Stomach (tissue), 9 donors: Measurements from ENCODE around the gene SPSB3. TPM values are rescaled to one million over a fixed set of nuclear protein-coding genes. Genes with fewer than 3 reads are reported as not detected.

Experiments used
- DNase-seq, 2 donors: peaks; one replicate each; pipeline versions ENCODE4 v3.0.0 to v3.0.0-alpha.2; 2013 to 2019
- H3K27ac ChIP-seq, 5 donors: fragments of 200-600 bp in 4 of 5; sonication (generic) in 4 of 5; one replicate each; pipeline ENCODE4 v1.5.1; 2013 to 2019; ENCODE audit warnings: mild to moderate bottlenecking in 1 of 5, moderate library complexity in 1 of 5
- H3K27me3 ChIP-seq, 3 donors: fragments of 200-600 bp; sonication (generic); one replicate each; pipeline ENCODE4 v1.5.1; 2017 to 2019; ENCODE audit warnings: mixed run types in 1 of 3
- H3K36me3 ChIP-seq, 4 donors: fragments of 200-600 bp; sonication (generic); 1 replicate in 3 of 4; 2 replicates in 1 of 4; pipeline ENCODE4 v1.5.1; 2016 to 2019
- H3K4me1 ChIP-seq, 4 donors: fragments of 200-600 bp; sonication (generic); one replicate each; pipeline ENCODE4 v1.5.1; 2016 to 2019
- H3K4me3 ChIP-seq, 4 donors: fragments of 200-600 bp; sonication (generic) in 3 of 4; one replicate each; pipeline ENCODE4 v1.5.1; 2016 to 2019; ENCODE audit warnings: mild to moderate bottlenecking in 1 of 4
- H3K9me3 ChIP-seq, 4 donors: fragments of 200-600 bp; sonication (generic); one replicate each; pipeline ENCODE4 v1.5.1; 2016 to 2019
- CTCF ChIP-seq, 7 experiments: fragments of 450-650 bp in 4 of 7; fragments of 200-600 bp in 3 of 7; sonication (generic) in 3 of 7; IDR thresholded peaks; one replicate each; pipeline ENCODE4 v1.5.1; 2016 to 2019; ENCODE audit warnings: antibody characterized with exemption in 7 of 7, control low read depth in 2 of 7, mild to moderate bottlenecking in 1 of 7
- EP300 ChIP-seq: sonication (generic); formaldehyde crosslinking; IDR thresholded peaks from one replicate; pipeline ENCODE4 v1.6.1; 2017; ENCODE audit warnings: antibody characterized with exemption
- POLR2A ChIP-seq, 4 donors: fragments of 450-650 bp; IDR thresholded peaks; one replicate each; pipeline ENCODE4 v1.6.1; 2016; ENCODE audit warnings: antibody characterized with exemption in 4 of 4, control low read depth in 2 of 4, mild to moderate bottlenecking in 1 of 4, moderate library complexity in 1 of 4
- POLR2AphosphoS5 ChIP-seq, 3 donors: sonication (generic); formaldehyde crosslinking; IDR thresholded peaks; one replicate each; pipeline ENCODE4 v1.6.1; 2016; ENCODE audit warnings: antibody characterized with exemption in 3 of 3
- WGBS, 5 donors: extraction: QIAGEN DNeasy Blood & Tissue Kit in 3 of 5; methylation state at CpG; one replicate each; pipeline versions ENCODE4 v1.1.5 to v1.1.7; 2013 to 2018; 5-methylcytosine and 5-hydroxymethylcytosine counted together
- intact Hi-C: fragments of 100-400 bp; cut with DNase I; formaldehyde crosslinking; loops from one replicate; pipeline ENCODE4 v1.15.1; 2023; ENCODE audit warnings: low total_unique reads
- polyA plus RNA-seq, 3 donors: library from polyadenylated mRNA; stranded (reverse); fragments of 200-250 nt; gene quantifications; one replicate each; pipeline ENCODE4 v1.2.3, GENCODE V29; 2013
- small RNA-seq, 4 donors: library from RNA; depleted of rRNA; stranded (forward); fragments of <200 nt; gene quantifications; one replicate each; pipeline ENCODE3, GENCODE V24; 2016
- total RNA-seq, 5 donors: library from RNA; depleted of rRNA; stranded (reverse); fragments of >200 nt; gene quantifications; one replicate each; pipeline versions ENCODE4 v1.1.0 to v1.2.3, GENCODE V29; 2014 to 2016
- donor health status: healthy with polysubstance abuse.
- donor health status: Bipolar disorder and iron deficiency.
- donor health status: healthy.

Gene SPSB3
- total and polyA plus RNA-seq, 8 donors = 22.2 to 186 (median 73.8) TPM

- H3K9me3 ChIP-seq = no peaks in the 10 kb centered on the region
- intact Hi-C loops = no loop called here
- peaks cover 0 to 3% (median under 1%) of the 10 kb centered on the region in 4 donors for H3K4me1 ChIP-seq
- H3K4me3 ChIP-seq = no peak overlapping the region
- H3K27ac ChIP-seq = no peak overlapping the region
- WGBS, 5 donors = 93 to 99% (median 97%) methylated on average over 18 of the region's 18 CpGs
- H3K27me3 ChIP-seq = no peaks in the 10 kb centered on the region
- TF ChIP-seq EP300 = no peak
- no peak for TF ChIP-seq CTCF (IDR thresholded peaks at IDR 0.05)
- peaks cover 57 to 100% (median 98%) of the 10 kb centered on the region in 4 donors for H3K36me3 ChIP-seq
- DNase-seq = no peak
These were observed 53.3 kb downstream of the SPSB3 start for GRCh38 chr16:1729026-1729425.

GRCh38 chr16:1727651-1728624 lies 54.4 kb downstream of the SPSB3 start:
- Histone ChIP-seq H3K27me3 (no peaks in the 10 kb centered on the region), H3K4me3 (no peak overlapping the region), H3K27ac (no peak overlapping the region), H3K4me1 (peaks cover 7 to 14% (median 10%) of the 10 kb centered on the region in 4 donors), H3K36me3 (peaks cover 46 to 89% (median 88%) of the 10 kb centered on the region in 4 donors), H3K9me3 (no peaks in the 10 kb centered on the region)
- no peak for TF ChIP-seq POLR2A (IDR thresholded peaks at IDR 0.05)
- TF ChIP-seq POLR2AphosphoS5 (IDR thresholded peaks at IDR 0.05) = no peak
- TF ChIP-seq CTCF (IDR thresholded peaks at IDR 0.05) = no peak
- no peak for TF ChIP-seq EP300
- no peak for DNase-seq
- 80 to 94% (median 91%) methylated on average over 11 to 37 of the region's 37 CpGs for WGBS, 5 donors
- intact Hi-C loops = no loop called here

Small RNAs within 50 kb of the gene (small RNA-seq; reads per million reads assigned to genes)
- 0 to 1.4 (median 0.26) reads per million in 4 donors for gene MIR3177

Other genes with a start within 250 kb of the SPSB3 start
- 10 to 100 TPM in 3 of 5 donors, 1 to 10 TPM in 2; 2.7 to 45.8 (median 15.2) TPM for gene TMEM204, start 248.9 kb downstream of the SPSB3 start, total RNA-seq
- gene TMEM204, start 248.9 kb downstream of the SPSB3 start, polyA plus RNA-seq = 10 to 100 TPM; 10.2 to 20.5 (median 19.9) TPM
- gene IFT140, start 170.5 kb downstream of the SPSB3 start, total RNA-seq = 10 to 100 TPM in 3 of 5 donors, 1 to 10 TPM in 2; 4.7 to 19.7 (median 17.4) TPM
- 1 to 10 TPM; 5.8 to 8.5 (median 8.0) TPM for gene IFT140, start 170.5 kb downstream of the SPSB3 start, polyA plus RNA-seq
- gene CRAMP1, start 170.2 kb downstream of the SPSB3 start, total RNA-seq = 10 to 100 TPM in 4 of 5 donors, 1 to 10 TPM in 1; 9.9 to 28.1 (median 14.6) TPM
- 1 to 10 TPM; 3.4 to 4.6 (median 4.6) TPM for gene CRAMP1, start 170.2 kb downstream of the SPSB3 start, polyA plus RNA-seq
- gene JPT2, start 104.3 kb downstream of the SPSB3 start, total RNA-seq = 100 to 1,000 TPM in 1 of 5 donors, 10 to 100 TPM in 4; 13.4 to 118 (median 49.3) TPM
- gene JPT2, start 104.3 kb downstream of the SPSB3 start, polyA plus RNA-seq = 10 to 100 TPM; 24.3 to 34.4 (median 24.4) TPM
- gene MAPK8IP3, start 76.4 kb downstream of the SPSB3 start, total RNA-seq = 100 to 1,000 TPM in 3 of 5 donors, 10 to 100 TPM in 2; 42.6 to 320 (median 133) TPM
- 10 to 100 TPM; 10.1 to 38.9 (median 29.9) TPM for gene MAPK8IP3, start 76.4 kb downstream of the SPSB3 start, polyA plus RNA-seq
- gene NME3, start 11.0 kb downstream of the SPSB3 start, total RNA-seq = 100 to 1,000 TPM in 2 of 5 donors, 10 to 100 TPM in 3; 18.7 to 420 (median 52.1) TPM
- gene NME3, start 11.0 kb downstream of the SPSB3 start, polyA plus RNA-seq = 100 to 1,000 TPM; 116 to 194 (median 135) TPM
- gene EME2, start 9.8 kb downstream of the SPSB3 start, total RNA-seq = 10 to 100 TPM in 4 of 5 donors, 1 to 10 TPM in 1; 8.8 to 94.1 (median 34.4) TPM
- gene EME2, start 9.8 kb downstream of the SPSB3 start, polyA plus RNA-seq = 1 to 10 TPM; 2.6 to 7.9 (median 6.9) TPM
- 100 to 1,000 TPM in 1 of 5 donors, 10 to 100 TPM in 4; 21.1 to 204 (median 64.7) TPM for gene MRPS34, start 9.4 kb downstream of the SPSB3 start, total RNA-seq
- 100 to 1,000 TPM; 120 to 155 (median 126) TPM for gene MRPS34, start 9.4 kb downstream of the SPSB3 start, polyA plus RNA-seq
- gene NUBP2, start 389 bp upstream of the SPSB3 start, total RNA-seq = 100 to 1,000 TPM in 1 of 5 donors, 10 to 100 TPM in 4; 14.7 to 171 (median 54.8) TPM
- gene NUBP2, start 389 bp upstream of the SPSB3 start, polyA plus RNA-seq = 10 to 100 TPM; 60.6 to 86.0 (median 74.7) TPM
- 10 to 100 TPM in 2 of 5 donors, 1 to 10 TPM in 2, not detected in 1; 2.9 to 24.6 (median 8.8) TPM for gene IGFALS, start 11.1 kb upstream of the SPSB3 start, total RNA-seq
- 10 to 100 TPM in 1 of 3 donors, 1 to 10 TPM in 2; 2.4 to 21.0 (median 6.0) TPM for gene IGFALS, start 11.1 kb upstream of the SPSB3 start, polyA plus RNA-seq
- gene HAGH, start 44.3 kb upstream of the SPSB3 start, total RNA-seq = 100 to 1,000 TPM in 1 of 5 donors, 10 to 100 TPM in 4; 30.3 to 119 (median 64.8) TPM
- gene HAGH, start 44.3 kb upstream of the SPSB3 start, polyA plus RNA-seq = 10 to 100 TPM; 64.9 to 80.2 (median 73.5) TPM
- gene FAHD1, start 44.6 kb upstream of the SPSB3 start, total RNA-seq = 100 to 1,000 TPM in 1 of 5 donors, 10 to 100 TPM in 4; 16.7 to 484 (median 36.6) TPM
- gene FAHD1, start 44.6 kb upstream of the SPSB3 start, polyA plus RNA-seq = 10 to 100 TPM; 15.4 to 37.7 (median 22.8) TPM
- not detected for gene MEIOB, start 89.6 kb upstream of the SPSB3 start, total RNA-seq
- under 1 TPM in 1 of 3 donors, not detected in 2; 0.13 TPM for gene MEIOB, start 89.6 kb upstream of the SPSB3 start, polyA plus RNA-seq
- gene HS3ST6, start 135.8 kb upstream of the SPSB3 start, total RNA-seq = not detected
- 1 to 10 TPM in 1 of 3 donors, not detected in 2; 1.6 TPM for gene HS3ST6, start 135.8 kb upstream of the SPSB3 start, polyA plus RNA-seq
- 10 to 100 TPM in 3 of 5 donors, 1 to 10 TPM in 1, not detected in 1; 6.2 to 61.1 (median 16.3) TPM for gene MSRB1, start 160.6 kb upstream of the SPSB3 start, total RNA-seq
- gene MSRB1, start 160.6 kb upstream of the SPSB3 start, polyA plus RNA-seq = 10 to 100 TPM; 31.2 to 68.5 (median 48.9) TPM
- gene RPL3L, start 172.1 kb upstream of the SPSB3 start, total RNA-seq = not detected
- gene RPL3L, start 172.1 kb upstream of the SPSB3 start, polyA plus RNA-seq = under 1 TPM in 2 of 3 donors, not detected in 1; 0.05 to 0.19 TPM
- gene NDUFB10, start 177.0 kb upstream of the SPSB3 start, total RNA-seq = 100 to 1,000 TPM in 1 of 5 donors, 10 to 100 TPM in 4; 28.6 to 119 (median 57.5) TPM
- gene NDUFB10, start 177.0 kb upstream of the SPSB3 start, polyA plus RNA-seq = 100 to 1,000 TPM; 242 to 285 (median 253) TPM
- 1,000 to 10,000 TPM in 4 of 5 donors, 100 to 1,000 TPM in 1; 997 to 2,615 (median 1,653) TPM for gene RPS2, start 182.3 kb upstream of the SPSB3 start, total RNA-seq
- 1,000 to 10,000 TPM; 2,720 to 4,842 (median 2,788) TPM for gene RPS2, start 182.3 kb upstream of the SPSB3 start, polyA plus RNA-seq
- gene RNF151, start 184.3 kb upstream of the SPSB3 start, total RNA-seq = not detected
- not detected for gene RNF151, start 184.3 kb upstream of the SPSB3 start, polyA plus RNA-seq
- gene TBL3, start 189.5 kb upstream of the SPSB3 start, total RNA-seq = 100 to 1,000 TPM in 1 of 5 donors, 10 to 100 TPM in 3, 1 to 10 TPM in 1; 9.4 to 174 (median 26.3) TPM
- 10 to 100 TPM; 32.7 to 52.7 (median 48.9) TPM for gene TBL3, start 189.5 kb upstream of the SPSB3 start, polyA plus RNA-seq
- gene NOXO1, start 198.9 kb upstream of the SPSB3 start, total RNA-seq = 10 to 100 TPM in 1 of 5 donors, not detected in 4; 58.2 TPM
- gene NOXO1, start 198.9 kb upstream of the SPSB3 start, polyA plus RNA-seq = 1 to 10 TPM; 1.2 to 3.4 (median 2.6) TPM
- 100 to 1,000 TPM in 1 of 5 donors, 10 to 100 TPM in 1, 1 to 10 TPM in 3; 3.1 to 313 (median 9.9) TPM for gene GFER, start 201.6 kb upstream of the SPSB3 start, total RNA-seq
- gene GFER, start 201.6 kb upstream of the SPSB3 start, polyA plus RNA-seq = 10 to 100 TPM; 31.2 to 50.6 (median 36.1) TPM
- 1 to 10 TPM in 1 of 5 donors, not detected in 4; 1.7 TPM for gene SYNGR3, start 207.4 kb upstream of the SPSB3 start, total RNA-seq
- gene SYNGR3, start 207.4 kb upstream of the SPSB3 start, polyA plus RNA-seq = 1 to 10 TPM in 1 of 3 donors, not detected in 2; 1.3 TPM
- gene ZNF598, start 227.2 kb upstream of the SPSB3 start, total RNA-seq = 10 to 100 TPM; 16.3 to 86.2 (median 34.8) TPM
- 10 to 100 TPM; 21.1 to 31.0 (median 21.4) TPM for gene ZNF598, start 227.2 kb upstream of the SPSB3 start, polyA plus RNA-seq
- under 1 TPM in 1 of 5 donors, not detected in 4; 0.55 TPM for gene NPW, start 237.2 kb upstream of the SPSB3 start, total RNA-seq
- gene NPW, start 237.2 kb upstream of the SPSB3 start, polyA plus RNA-seq = 10 to 100 TPM in 1 of 3 donors, 1 to 10 TPM in 2; 1.6 to 12.4 (median 2.4) TPM
- gene NHERF2, start 244.3 kb upstream of the SPSB3 start, total RNA-seq = 100 to 1,000 TPM in 2 of 5 donors, 10 to 100 TPM in 3; 17.4 to 201 (median 95.5) TPM
- 100 to 1,000 TPM in 2 of 3 donors, 10 to 100 TPM in 1; 65.4 to 236 (median 157) TPM for gene NHERF2, start 244.3 kb upstream of the SPSB3 start, polyA plus RNA-seq